GM12878 (cell line): ENCODE data around the gene SARDH. TPM values are rescaled to one million over a fixed set of nuclear protein-coding genes. Genes with fewer than 3 reads are reported as not detected.

ENCODE experiments used
- ATAC-seq: fragments of 200-7000 bp; cut with Tn5 transposase; 3 replicates; pipeline ENCODE4 v1.9.1; 2020; ENCODE audit warnings: mild to moderate bottlenecking, moderate library complexity
- BruUV-seq: library from RNA; stranded (reverse); fragments of 400-500 nt; replicated peaks from 2 replicates; lab custom pipeline; 2021; lab: Mats Ljungman, UMichigan
- CTCF ChIA-PET: fragments of 300-600 bp; sonication (Branson Sonifier 250); formaldehyde crosslinking; extraction: SDS; loops from one replicate; lab custom pipeline; 2021; ENCODE audit warnings: inconsistent platforms; lab: Yijun Ruan, JAX
- POLR2A ChIA-PET: fragments of 350-600 bp; formaldehyde crosslinking; extraction: SDS; loops from one replicate; lab custom pipeline; 2021; ENCODE audit warnings: inconsistent platforms; lab: Charles Lee
- RAD21 ChIA-PET: fragments of 300-600 bp; sonication (Branson Sonifier 250); formaldehyde crosslinking; loops from one replicate; lab custom pipeline; 2023; ENCODE audit warnings: antibody characterized with exemption; ENCODE audit not compliant: unreplicated experiment; lab: Charles Lee
- SMC1A ChIA-PET: fragments of 300-600 bp; sonication (Branson Sonifier 250); formaldehyde crosslinking; loops from one replicate; lab custom pipeline; 2023; ENCODE audit not compliant: unreplicated experiment, uncharacterized antibody; lab: Charles Lee
- DNase-seq: peaks from one replicate; pipeline ENCODE4 v3.0.0-alpha.2; 2011; ENCODE audit warnings: low read depth, low spot score
- FAIRE-seq: peaks from 3 replicates; lab custom pipeline; 2011; peaks lifted over from hg19 to GRCh38; lab: Jason Lieb, UNC
- H2AFZ ChIP-seq: 2 replicates; pipeline ENCODE4 v1.6.0; 2011; ENCODE audit warnings: low read depth, low read length, control low read depth; ENCODE audit not compliant: control insufficient read depth
- H3K27ac ChIP-seq: 2 replicates; pipeline ENCODE4 v1.5.1; 2011; ENCODE audit warnings: control low read depth; ENCODE audit not compliant: control insufficient read depth, insufficient read depth
- H3K27me3 ChIP-seq, 2 experiments: replicated peaks in 1 of 2; 2 replicates each; pipeline versions ENCODE4 v1.6.0 to v1.6.1; 2011; ENCODE audit warnings: low read length in 1 of 2; ENCODE audit not compliant: control insufficient read depth in 2 of 2, insufficient read depth in 2 of 2
- H3K36me3 ChIP-seq, 2 experiments: 2 replicates each; pipeline ENCODE4 v1.5.1; 2011; ENCODE audit warnings: low read length in 1 of 2; ENCODE audit not compliant: control insufficient read depth in 2 of 2, insufficient read depth in 2 of 2
- H3K4me1 ChIP-seq: 2 replicates; pipeline ENCODE4 v1.6.1; 2011; ENCODE audit warnings: mild to moderate bottlenecking, low read length, moderate library complexity, mixed read lengths; ENCODE audit not compliant: control insufficient read depth, insufficient read depth
- H3K4me2 ChIP-seq: 2 replicates; pipeline ENCODE4 v1.6.0; 2011; ENCODE audit warnings: control low read depth; ENCODE audit not compliant: control insufficient read depth, insufficient read depth
- H3K4me3 ChIP-seq: fragments of 200-600 bp; sonication (generic); 2 replicates; pipeline ENCODE4 v1.5.1; 2016
- H3K79me2 ChIP-seq: 2 replicates; pipeline ENCODE4 v1.6.0; 2011; ENCODE audit warnings: low read length; ENCODE audit not compliant: control insufficient read depth, insufficient read depth
- H3K9ac ChIP-seq: 2 replicates; pipeline ENCODE4 v1.8.0; 2011; ENCODE audit warnings: low read length, control low read depth, mixed read lengths; ENCODE audit not compliant: control insufficient read depth, insufficient read depth
- H3K9me3 ChIP-seq: replicated peaks from 3 replicates; pipeline ENCODE4 v1.5.1; 2011; ENCODE audit warnings: mild to moderate bottlenecking, low read length; ENCODE audit not compliant: control insufficient read depth, insufficient read depth
- H4K20me1 ChIP-seq: 2 replicates; pipeline ENCODE4 v1.6.0; 2011; ENCODE audit not compliant: control insufficient read depth, insufficient read depth
- CHD2 ChIP-seq: IDR thresholded peaks from 2 replicates; pipeline ENCODE4 v1.6.1; 2011; ENCODE audit warnings: low read depth, low read length, improper control_type of control experiment, borderline replicate concordance
- GABPA ChIP-seq: IDR thresholded peaks from 2 replicates; pipeline ENCODE4 v1.6.1; 2014; ENCODE audit warnings: antibody characterized with exemption, low read depth, mild to moderate bottlenecking, inconsistent platforms
- GATAD2B ChIP-seq: fragments of 450-650 bp; conservative IDR thresholded peaks from 2 replicates; pipeline ENCODE4 v1.6.1; 2017; ENCODE audit warnings: low read depth, mild to moderate bottlenecking, moderate library complexity
- IKZF1 ChIP-seq: fragments of 450-650 bp; conservative IDR thresholded peaks from 2 replicates; pipeline ENCODE4 v1.6.1; 2017; ENCODE audit warnings: antibody characterized with exemption, mild to moderate bottlenecking
- JUNB ChIP-seq: IDR thresholded peaks from 2 replicates; pipeline ENCODE4 v1.6.1; 2016; ENCODE audit warnings: antibody characterized with exemption, mild to moderate bottlenecking
- LARP7 ChIP-seq: fragments of 450-650 bp; IDR thresholded peaks from 2 replicates; pipeline ENCODE4 v1.6.1; 2017; ENCODE audit warnings: mild to moderate bottlenecking
- NFXL1 ChIP-seq: fragments of 450-650 bp; IDR thresholded peaks from 2 replicates; pipeline ENCODE4 v1.6.1; 2017; ENCODE audit warnings: antibody characterized with exemption, mild to moderate bottlenecking, borderline replicate concordance
- PAX5 ChIP-seq: IDR thresholded peaks from 2 replicates; pipeline ENCODE4 v1.6.1; 2011; ENCODE audit warnings: low read depth, low read length, borderline replicate concordance
- PKNOX1 ChIP-seq: fragments of 450-650 bp; IDR thresholded peaks from 2 replicates; pipeline ENCODE4 v1.6.1; 2016; ENCODE audit warnings: mild to moderate bottlenecking
- RB1 ChIP-seq: fragments of 450-650 bp; formaldehyde crosslinking; IDR thresholded peaks from 2 replicates; pipeline ENCODE4 v1.6.1; 2017; ENCODE audit warnings: mild to moderate bottlenecking, borderline replicate concordance
- SIN3A ChIP-seq: IDR thresholded peaks from 2 replicates; pipeline ENCODE4 v1.6.1; 2012; ENCODE audit warnings: low read depth, low read length, improper control_type of control experiment
- SMARCA5 ChIP-seq: fragments of 450-650 bp; IDR thresholded peaks from 2 replicates; pipeline ENCODE4 v1.6.1; 2017; ENCODE audit warnings: mild to moderate bottlenecking
- ZBTB33 ChIP-seq: fragments of 450-650 bp; IDR thresholded peaks from 2 replicates; pipeline ENCODE4 v1.6.1; 2017; ENCODE audit warnings: mild to moderate bottlenecking
- ZNF274 ChIP-seq: IDR thresholded peaks from one replicate; pipeline ENCODE4 v1.8.0; 2011; ENCODE audit not compliant: insufficient read length, insufficient read depth
- WGBS: methylation state at CpG from one replicate; pipeline ENCODE4 v1.1.6; 2016; ENCODE audit warnings: low lambda C conversion rate; ENCODE audit not compliant: insufficient replicate concordance, insufficient coverage; ENCODE audit errors: missing lambda C conversion rate; 5-methylcytosine and 5-hydroxymethylcytosine counted together
- in situ Hi-C: fragments of 300-500 bp; cut with MboI; formaldehyde crosslinking; loops from 9 replicates; pipeline ENCODE4 v1.14.3; 2018; ENCODE audit warnings: mixed read lengths
- intact Hi-C: fragments of 100-400 bp; cut with micrococcal nuclease; formaldehyde crosslinking; loops from one replicate; pipeline ENCODE4 v1.14.2; 2022; ENCODE audit not compliant: unreplicated experiment
- polyA plus RNA-seq, 11 experiments: library from polyadenylated mRNA; depleted of rRNA in 4 of 11; unstranded in 6 of 11; stranded (reverse) in 5 of 11; fragments of >200 nt; fragmentation: Nextera tagmentation in 4 of 11; fragmentation: Illumina TruSeq in 1 of 11; extraction: Ambion mirVana in 4 of 11; extraction: Trizol in 1 of 11; gene quantifications; 1 replicate in 1 of 11; 2 replicates in 10 of 11; pipeline versions ENCODE4 v1.2.1 to v1.2.3, GENCODE V29; 2011 to 2016; ENCODE audit warnings: inconsistent platforms in 2 of 11, missing spikeins in 2 of 11, low read depth in 1 of 11
- total RNA-seq, 4 experiments: library from RNA; depleted of rRNA in 3 of 4; stranded (reverse); fragments of >200 nt in 3 of 4; fragmentation: Illumina TruSeq in 1 of 4; extraction: Trizol in 1 of 4; gene quantifications; 2 replicates each; pipeline versions ENCODE4 v1.2.1 to v1.2.3, GENCODE V29; 2013 to 2021

Gene SARDH
- total and polyA plus RNA-seq, 10 of the 15 experiments (the other 5 are each of a cell fraction or from before 2014, with no cell fraction given) = 0.03 to 0.15 (median 0.10) TPM; not detected in 6

DNA sequence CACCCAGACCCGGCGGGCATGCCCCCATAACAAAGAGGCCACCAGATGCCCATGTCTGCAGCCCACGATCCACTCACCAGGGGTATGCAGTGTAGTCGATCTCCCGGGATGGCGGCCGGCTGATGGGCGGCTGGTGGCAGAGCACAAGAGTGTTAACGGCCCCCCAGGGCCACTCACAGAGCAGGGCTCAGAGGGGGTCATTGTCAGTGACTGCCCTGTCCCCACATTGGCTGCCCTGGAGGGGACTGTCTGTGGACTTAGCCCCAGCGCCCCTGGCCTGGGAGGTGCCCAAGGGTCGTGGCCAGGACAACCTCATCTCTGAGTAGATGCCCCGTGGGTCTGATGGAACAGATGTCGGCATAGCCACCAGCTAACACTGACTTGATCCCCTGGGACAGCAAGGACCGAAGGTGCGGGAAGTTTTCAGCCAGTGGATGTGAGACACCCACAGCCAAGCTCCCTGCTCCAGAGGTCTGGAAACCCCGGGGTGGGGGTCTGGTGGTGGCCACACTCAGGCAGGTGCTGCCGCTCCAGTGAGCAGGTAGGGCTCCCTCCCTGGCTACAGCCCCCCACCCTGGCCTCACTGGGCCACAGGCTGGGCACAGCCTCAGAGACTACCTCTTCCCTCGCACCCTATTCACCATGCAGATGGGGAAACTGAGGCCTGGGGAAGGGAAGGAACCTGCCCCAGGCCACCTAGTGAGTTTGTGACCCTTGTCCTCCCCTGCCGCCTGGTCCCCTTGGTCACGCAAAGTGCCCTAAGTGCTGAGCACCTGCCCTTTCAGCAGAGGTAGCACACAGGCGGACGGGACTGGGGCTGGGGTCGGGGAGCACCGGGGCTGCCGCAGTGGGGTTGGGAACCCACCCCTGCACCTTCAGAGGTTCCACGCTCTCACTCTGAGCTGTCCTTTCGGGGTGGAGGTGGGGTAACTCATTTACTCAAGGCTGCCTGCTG is 38.1 kb upstream of the SARDH start:
- Histone ChIP-seq H3K4me3 (no peak overlapping the region), H2AFZ (no peak overlapping the region), H3K36me3 (peaks cover 9 to 36% of the 10 kb centered on the region in 2 experiments; a peak in 3 of 4 replicates), H3K4me2 (no peak overlapping the region), H3K79me2 (no peaks in the 10 kb centered on the region), H4K20me1 (no peaks in the 10 kb centered on the region), H3K27me3 (no peaks in the 10 kb centered on the region), H3K9ac (no peak overlapping the region), H3K9me3 (peaks cover 5% of the 10 kb centered on the region; the same call in 1 of the 3 replicates), H3K27ac (no peak overlapping the region), H3K4me1 (no peaks in the 10 kb centered on the region)
- ChIA-PET POLR2A (no interaction called here), SMC1A (interaction anchor here (1.1 kb wide), 1 partner anchor 248 kb away, joined by 3 read pairs; no protein-coding TSS in a partner anchor), CTCF (interaction anchor here (1.0 to 2.2 kb wide), 2 partner anchors 217 to 218 kb away, joined by 4 to 6 read pairs; no protein-coding TSS in a partner anchor), RAD21 (no interaction called here)
- ATAC-seq (no peak), DNase-seq (no peak), FAIRE-seq (no peak)
- 95% methylated on average over 25 of the region's 27 CpGs for WGBS
- intact Hi-C loops = no loop called here
- TF ChIP-seq PKNOX1 (no peak), NFXL1 (no peak)
- in situ Hi-C loops = no loop called here
- BruUV-seq = no TSS peak

DNA sequence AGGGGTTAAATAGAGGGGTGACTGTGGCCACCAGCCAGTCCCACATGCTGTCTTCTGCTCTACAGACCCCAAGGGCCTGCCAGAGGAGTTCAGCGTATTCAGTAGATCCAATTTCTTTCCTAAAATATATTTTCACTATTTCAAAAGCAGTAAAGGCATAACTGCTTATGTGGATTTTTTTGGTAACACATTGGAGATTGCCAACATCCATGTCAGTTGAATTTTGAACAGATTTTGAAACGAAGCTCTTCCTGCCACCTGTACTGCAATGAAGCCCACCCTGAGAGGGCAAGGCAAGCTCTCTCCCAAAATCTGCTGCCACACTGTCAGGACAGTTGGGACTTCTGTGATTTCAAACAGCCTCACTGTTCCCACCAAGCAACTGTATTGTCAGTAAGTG is 37.1 kb upstream of the SARDH start:
- Histone ChIP-seq H2AFZ (no peak overlapping the region), H3K79me2 (no peaks in the 10 kb centered on the region), H4K20me1 (no peaks in the 10 kb centered on the region), H3K27ac (no peak overlapping the region), H3K4me1 (no peaks in the 10 kb centered on the region), H3K9me3 (peaks cover 5% of the 10 kb centered on the region; the same call in 1 of the 3 replicates), H3K9ac (no peak overlapping the region), H3K36me3 (peaks cover 9 to 36% of the 10 kb centered on the region in 2 experiments; a peak in 3 of 4 replicates), H3K4me2 (no peak overlapping the region), H3K27me3 (no peaks in the 10 kb centered on the region), H3K4me3 (no peak overlapping the region)
- CTCF ChIA-PET = interaction anchor here (2.2 kb wide), 1 partner anchor 218 kb away, joined by 6 read pairs; no protein-coding TSS in a partner anchor
- SMC1A ChIA-PET = no interaction called here
- intact Hi-C loops (no loop called here), in situ Hi-C loops (no loop called here)
- 96% methylated on average over 2 of the region's 2 CpGs for WGBS
- no TSS peak for BruUV-seq
- FAIRE-seq (no peak), DNase-seq (no peak), ATAC-seq (no peak)
- RAD21 ChIA-PET = no interaction called here
- POLR2A ChIA-PET = no interaction called here
- no peak for TF ChIP-seq PAX5
- no peak for TF ChIP-seq CHD2
- TF ChIP-seq SIN3A = no peak
- no peak for TF ChIP-seq JUNB
- no peak for TF ChIP-seq GABPA
- TF ChIP-seq RB1 = no peak
- TF ChIP-seq LARP7 = no peak
- no peak for TF ChIP-seq IKZF1
- no peak for TF ChIP-seq ZBTB33
- TF ChIP-seq ZNF274 = no peak
- TF ChIP-seq GATAD2B = no peak
- TF ChIP-seq SMARCA5 = no peak
